Transverse colon (tissue), 3 donors: ENCODE results near the gene BACH2.

ENCODE experiments used
- CTCF ChIP-seq, 5 experiments: fragments of 200-600 bp in 3 of 5; fragments of 450-650 bp in 2 of 5; sonication (generic) in 3 of 5; IDR thresholded peaks; 1 replicate in 2 of 5; 2 replicates in 3 of 5; pipeline ENCODE4 v1.5.1; 2016 to 2017; ENCODE audit warnings: antibody characterized with exemption in 5 of 5, inconsistent platforms in 3 of 5, mild to moderate bottlenecking in 2 of 5, moderate library complexity in 1 of 5
- EP300 ChIP-seq: sonication (generic); formaldehyde crosslinking; IDR thresholded peaks from one replicate; pipeline ENCODE4 v1.6.1; 2017; ENCODE audit warnings: antibody characterized with exemption, low read depth
- POLR2A ChIP-seq: fragments of 450-650 bp; IDR thresholded peaks from one replicate; pipeline ENCODE4 v1.6.1; 2016; ENCODE audit warnings: antibody characterized with exemption, mild to moderate bottlenecking, moderate library complexity

- TF ChIP-seq EP300 (no peak), POLR2A (no peak), CTCF (IDR thresholded peaks at IDR 0.05) (no peak)
Observed at GRCh38 chr6:90135667-90136066, 161.0 kb downstream of the BACH2 start.
